Measurements from ENCODE around the gene CSMD2. TPM values are rescaled to one million over a fixed set of nuclear protein-coding genes. Genes with fewer than 3 reads are reported as not detected.

Gene CSMD2
- total RNA-seq, 2 experiments from 2014 or later, result not detected

DNA sequence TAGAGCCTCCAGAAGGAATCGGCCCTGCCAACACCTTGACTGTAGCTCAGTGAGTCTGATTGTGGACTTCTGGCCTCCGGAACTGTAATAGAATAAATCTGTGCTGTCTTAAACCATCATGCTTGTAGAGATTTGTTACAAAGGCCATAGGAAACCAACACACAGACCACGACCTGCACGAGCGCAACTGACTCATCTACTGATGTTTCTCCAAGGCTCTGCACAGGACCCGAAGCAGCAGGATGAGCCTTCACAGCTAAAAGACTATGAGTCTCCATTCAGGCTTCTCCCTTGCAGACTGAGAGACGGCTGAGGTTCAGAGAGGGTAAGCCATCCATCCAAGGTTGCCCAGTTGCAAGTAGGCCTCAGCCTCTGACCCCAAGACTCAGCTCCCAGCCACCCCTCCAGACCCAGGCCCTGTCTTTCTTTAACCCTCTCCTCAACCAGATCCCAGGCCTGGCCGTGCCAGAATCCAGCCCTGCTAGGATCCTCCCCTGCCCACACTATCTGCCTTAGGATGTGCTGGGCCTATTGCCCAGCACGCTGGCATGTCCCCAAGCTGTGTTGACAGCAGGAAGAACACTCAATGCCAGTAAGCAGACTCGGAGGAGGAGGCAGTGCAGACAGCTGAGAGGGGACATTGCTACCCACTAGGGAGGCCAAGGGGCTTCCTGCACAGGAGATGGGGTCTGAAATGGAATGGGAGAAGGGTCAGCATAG, 192.2 kb downstream of the CSMD2 start:
- Histone ChIP-seq H3K27me3 (ENCODE audit: control insufficient read depth in 1 of 2, insufficient read depth in 2 of 2, low read length in 2 of 2) (peaks cover 0 to 1% of the 10 kb centered on the region in 2 experiments), H3K9me3 (ENCODE audit: control insufficient read depth in 1 of 2, insufficient read depth in 1 of 2, low read length in 2 of 2) (no peaks in the 10 kb centered on the region), H3K27ac (ENCODE audit: low read depth in 1 of 2, low read length in 2 of 2) (no peak overlapping the region), H3K4me3 (ENCODE audit: low read length) (no peak overlapping the region), H3K4me1 (ENCODE audit: insufficient read depth, low read length) (no peaks in the 10 kb centered on the region), H3K36me3 (ENCODE audit: insufficient read depth, low read length) (no peaks in the 10 kb centered on the region)
- POLR2A ChIA-PET, result no interaction called here
- CTCF ChIA-PET, result no interaction called here
- DNase-seq (no peak), ATAC-seq (ENCODE audit: poor library complexity) (no peak)
- Mint-ChIP-seq H3K27ac (no peak overlapping the region), H3K27me3 (peaks cover 11% of the 10 kb centered on the region), H3K36me3 (ENCODE audit: low read depth) (no peaks in the 10 kb centered on the region), H3K4me1 (ENCODE audit: low read depth) (no peaks in the 10 kb centered on the region), H3K4me3 (no peak overlapping the region), H3K9me3 (no peaks in the 10 kb centered on the region)
- intact Hi-C loops (cut with DNase I, micrococcal nuclease), result no loop called here
- TF ChIP-seq, protein P1, sequence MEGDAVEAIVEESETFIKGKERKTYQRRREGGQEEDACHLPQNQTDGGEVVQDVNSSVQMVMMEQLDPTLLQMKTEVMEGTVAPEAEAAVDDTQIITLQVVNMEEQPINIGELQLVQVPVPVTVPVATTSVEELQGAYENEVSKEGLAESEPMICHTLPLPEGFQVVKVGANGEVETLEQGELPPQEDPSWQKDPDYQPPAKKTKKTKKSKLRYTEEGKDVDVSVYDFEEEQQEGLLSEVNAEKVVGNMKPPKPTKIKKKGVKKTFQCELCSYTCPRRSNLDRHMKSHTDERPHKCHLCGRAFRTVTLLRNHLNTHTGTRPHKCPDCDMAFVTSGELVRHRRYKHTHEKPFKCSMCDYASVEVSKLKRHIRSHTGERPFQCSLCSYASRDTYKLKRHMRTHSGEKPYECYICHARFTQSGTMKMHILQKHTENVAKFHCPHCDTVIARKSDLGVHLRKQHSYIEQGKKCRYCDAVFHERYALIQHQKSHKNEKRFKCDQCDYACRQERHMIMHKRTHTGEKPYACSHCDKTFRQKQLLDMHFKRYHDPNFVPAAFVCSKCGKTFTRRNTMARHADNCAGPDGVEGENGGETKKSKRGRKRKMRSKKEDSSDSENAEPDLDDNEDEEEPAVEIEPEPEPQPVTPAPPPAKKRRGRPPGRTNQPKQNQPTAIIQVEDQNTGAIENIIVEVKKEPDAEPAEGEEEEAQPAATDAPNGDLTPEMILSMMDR (IDR thresholded peaks at IDR 0.05), result no peak

DNA sequence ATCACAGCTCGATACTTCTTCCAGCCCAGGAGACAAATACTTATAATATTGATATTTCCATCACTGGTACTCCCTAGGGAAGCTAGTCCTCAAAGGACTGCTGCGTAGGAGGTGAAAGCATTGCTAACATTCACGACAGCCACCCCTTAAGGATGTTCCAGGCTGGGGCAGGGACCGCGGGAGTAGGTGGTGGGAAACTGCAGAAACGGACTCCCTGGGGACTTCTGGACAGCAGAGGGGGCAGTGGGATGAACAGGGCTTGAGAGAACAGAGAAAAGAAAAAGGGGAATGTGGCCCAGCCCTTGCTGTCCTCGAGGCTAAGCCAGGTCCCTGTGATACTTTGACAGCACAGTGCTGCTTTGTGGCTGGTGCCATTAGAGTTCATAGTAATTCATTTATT, 193.1 kb downstream of the CSMD2 start:
- Histone ChIP-seq H3K4me3 (ENCODE audit: low read length) (no peak overlapping the region), H3K36me3 (ENCODE audit: insufficient read depth, low read length) (no peaks in the 10 kb centered on the region), H3K9me3 (ENCODE audit: control insufficient read depth in 1 of 2, insufficient read depth in 1 of 2, low read length in 2 of 2) (no peaks in the 10 kb centered on the region), H3K27ac (ENCODE audit: low read depth in 1 of 2, low read length in 2 of 2) (no peak overlapping the region), H3K4me1 (ENCODE audit: insufficient read depth, low read length) (no peaks in the 10 kb centered on the region), H3K27me3 (ENCODE audit: control insufficient read depth in 1 of 2, insufficient read depth in 2 of 2, low read length in 2 of 2) (no peaks in the 10 kb centered on the region)
- CTCF ChIA-PET, result no interaction called here
- Mint-ChIP-seq H3K4me3 (no peak overlapping the region), H3K27ac (no peak overlapping the region), H3K27me3 (peaks cover 12% of the 10 kb centered on the region), H3K4me1 (ENCODE audit: low read depth) (no peaks in the 10 kb centered on the region), H3K36me3 (ENCODE audit: low read depth) (no peaks in the 10 kb centered on the region), H3K9me3 (no peaks in the 10 kb centered on the region)
- DNase-seq, result no peak
- ATAC-seq (ENCODE audit: poor library complexity), result no peak
- TF ChIP-seq, protein P1 (IDR thresholded peaks at IDR 0.05), result no peak
- POLR2A ChIA-PET, result no interaction called here
- intact Hi-C loops (cut with DNase I, micrococcal nuclease), result no loop called here

DNA sequence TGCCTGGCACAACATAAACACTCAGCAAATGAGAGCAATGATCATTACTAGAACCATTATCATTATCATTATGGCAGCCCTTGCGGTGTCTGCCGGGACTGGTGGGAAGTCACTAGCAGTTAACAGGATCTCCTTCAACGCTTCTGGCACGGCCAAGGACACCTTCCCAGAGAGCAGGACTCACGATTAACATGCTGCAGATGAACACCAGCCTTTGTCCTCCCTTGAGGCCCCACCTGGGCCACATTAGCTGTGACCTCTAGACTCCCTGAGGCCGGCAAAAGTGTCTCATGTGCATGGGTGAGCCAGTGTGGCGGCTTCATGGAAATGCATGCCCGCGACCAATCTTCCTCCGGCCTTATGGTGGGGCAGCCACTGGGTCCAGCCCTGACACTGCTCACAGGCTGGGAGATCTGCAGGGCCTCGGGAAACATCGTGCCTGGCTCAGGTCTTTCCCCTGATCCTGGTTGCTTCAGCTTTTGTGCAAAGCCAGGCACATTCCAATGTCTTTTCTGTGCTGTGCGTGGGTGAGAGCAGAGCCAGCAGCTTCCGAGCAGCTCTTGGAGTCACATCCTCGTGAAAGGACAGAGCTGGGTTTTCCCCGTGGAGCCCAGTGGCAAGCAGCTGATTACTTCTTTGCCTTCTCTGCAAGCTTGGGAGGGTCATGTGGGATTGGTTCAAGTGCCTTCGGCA, 193.9 kb downstream of the CSMD2 start:
- H3K4me3 ChIP-seq (ENCODE audit: low read length), result no peak overlapping the region
- TF ChIP-seq, protein P1 (IDR thresholded peaks at IDR 0.05), result no peak
- peaks cover 11% of the 10 kb centered on the region for H3K27me3 Mint-ChIP-seq
- H3K9me3 Mint-ChIP-seq, result no peaks in the 10 kb centered on the region
- ChIA-PET CTCF (no interaction called here), POLR2A (no interaction called here)
- no peaks in the 10 kb centered on the region for H3K9me3 ChIP-seq (ENCODE audit: control insufficient read depth in 1 of 2, insufficient read depth in 1 of 2, low read length in 2 of 2)
- DNase-seq (no peak), ATAC-seq (ENCODE audit: poor library complexity) (no peak)
- H3K36me3 Mint-ChIP-seq (ENCODE audit: low read depth), result no peaks in the 10 kb centered on the region
- H3K4me1 ChIP-seq (ENCODE audit: insufficient read depth, low read length), result no peaks in the 10 kb centered on the region
- no peak overlapping the region for H3K27ac ChIP-seq (ENCODE audit: low read depth in 1 of 2, low read length in 2 of 2)
- H3K4me3 Mint-ChIP-seq, result no peak overlapping the region
- intact Hi-C loops (cut with DNase I, micrococcal nuclease), result no loop called here
- H3K36me3 ChIP-seq (ENCODE audit: insufficient read depth, low read length), result no peaks in the 10 kb centered on the region
- no peak overlapping the region for H3K27ac Mint-ChIP-seq
- H3K27me3 ChIP-seq (ENCODE audit: control insufficient read depth in 1 of 2, insufficient read depth in 2 of 2, low read length in 2 of 2), result no peaks in the 10 kb centered on the region
- H3K4me1 Mint-ChIP-seq (ENCODE audit: low read depth), result no peaks in the 10 kb centered on the region

Data from CD4-positive, alpha-beta T cell (primary cell).